Panc1 (cell line): Measurements from ENCODE around the gene IRF8.

ENCODE experiments used
- POLR2AphosphoS5 ChIP-seq: IDR thresholded peaks from 2 replicates; pipeline ENCODE4 v1.6.1; 2012; ENCODE audit warnings: mild to moderate bottlenecking, low read depth, low read length, moderate library complexity
- SIN3A ChIP-seq: IDR thresholded peaks from 2 replicates; pipeline ENCODE4 v1.6.1; 2012; ENCODE audit warnings: low read depth, mild to moderate bottlenecking, low read length, moderate library complexity, borderline replicate concordance; ENCODE audit not compliant: insufficient read depth
- TCF7L2 ChIP-seq: IDR thresholded peaks from 2 replicates; pipeline ENCODE4 v1.6.1; 2011; ENCODE audit warnings: mild to moderate bottlenecking, low read depth, low read length, inconsistent platforms
- TF ChIP-seq, protein P1 (sequence below): fragments of 450-650 bp; IDR thresholded peaks from 2 replicates; pipeline ENCODE4 v1.5.1; 2017; ENCODE audit warnings: mild to moderate bottlenecking
- TF ChIP-seq, protein P2 (sequence below), 2 experiments: IDR thresholded peaks; 2 replicates each; pipeline ENCODE4 v1.6.1; 2011 to 2012; ENCODE audit warnings: low read depth in 2 of 2, control low read depth in 1 of 2, low read length in 1 of 2, mild to moderate bottlenecking in 1 of 2, moderate library complexity in 1 of 2; ENCODE audit not compliant: insufficient read depth in 1 of 2

GRCh38 chr16:85948616-85949265, 49.8 kb downstream of the IRF8 start:
- TF ChIP-seq, protein P1, sequence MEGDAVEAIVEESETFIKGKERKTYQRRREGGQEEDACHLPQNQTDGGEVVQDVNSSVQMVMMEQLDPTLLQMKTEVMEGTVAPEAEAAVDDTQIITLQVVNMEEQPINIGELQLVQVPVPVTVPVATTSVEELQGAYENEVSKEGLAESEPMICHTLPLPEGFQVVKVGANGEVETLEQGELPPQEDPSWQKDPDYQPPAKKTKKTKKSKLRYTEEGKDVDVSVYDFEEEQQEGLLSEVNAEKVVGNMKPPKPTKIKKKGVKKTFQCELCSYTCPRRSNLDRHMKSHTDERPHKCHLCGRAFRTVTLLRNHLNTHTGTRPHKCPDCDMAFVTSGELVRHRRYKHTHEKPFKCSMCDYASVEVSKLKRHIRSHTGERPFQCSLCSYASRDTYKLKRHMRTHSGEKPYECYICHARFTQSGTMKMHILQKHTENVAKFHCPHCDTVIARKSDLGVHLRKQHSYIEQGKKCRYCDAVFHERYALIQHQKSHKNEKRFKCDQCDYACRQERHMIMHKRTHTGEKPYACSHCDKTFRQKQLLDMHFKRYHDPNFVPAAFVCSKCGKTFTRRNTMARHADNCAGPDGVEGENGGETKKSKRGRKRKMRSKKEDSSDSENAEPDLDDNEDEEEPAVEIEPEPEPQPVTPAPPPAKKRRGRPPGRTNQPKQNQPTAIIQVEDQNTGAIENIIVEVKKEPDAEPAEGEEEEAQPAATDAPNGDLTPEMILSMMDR = no peak
- TF ChIP-seq, protein P2, sequence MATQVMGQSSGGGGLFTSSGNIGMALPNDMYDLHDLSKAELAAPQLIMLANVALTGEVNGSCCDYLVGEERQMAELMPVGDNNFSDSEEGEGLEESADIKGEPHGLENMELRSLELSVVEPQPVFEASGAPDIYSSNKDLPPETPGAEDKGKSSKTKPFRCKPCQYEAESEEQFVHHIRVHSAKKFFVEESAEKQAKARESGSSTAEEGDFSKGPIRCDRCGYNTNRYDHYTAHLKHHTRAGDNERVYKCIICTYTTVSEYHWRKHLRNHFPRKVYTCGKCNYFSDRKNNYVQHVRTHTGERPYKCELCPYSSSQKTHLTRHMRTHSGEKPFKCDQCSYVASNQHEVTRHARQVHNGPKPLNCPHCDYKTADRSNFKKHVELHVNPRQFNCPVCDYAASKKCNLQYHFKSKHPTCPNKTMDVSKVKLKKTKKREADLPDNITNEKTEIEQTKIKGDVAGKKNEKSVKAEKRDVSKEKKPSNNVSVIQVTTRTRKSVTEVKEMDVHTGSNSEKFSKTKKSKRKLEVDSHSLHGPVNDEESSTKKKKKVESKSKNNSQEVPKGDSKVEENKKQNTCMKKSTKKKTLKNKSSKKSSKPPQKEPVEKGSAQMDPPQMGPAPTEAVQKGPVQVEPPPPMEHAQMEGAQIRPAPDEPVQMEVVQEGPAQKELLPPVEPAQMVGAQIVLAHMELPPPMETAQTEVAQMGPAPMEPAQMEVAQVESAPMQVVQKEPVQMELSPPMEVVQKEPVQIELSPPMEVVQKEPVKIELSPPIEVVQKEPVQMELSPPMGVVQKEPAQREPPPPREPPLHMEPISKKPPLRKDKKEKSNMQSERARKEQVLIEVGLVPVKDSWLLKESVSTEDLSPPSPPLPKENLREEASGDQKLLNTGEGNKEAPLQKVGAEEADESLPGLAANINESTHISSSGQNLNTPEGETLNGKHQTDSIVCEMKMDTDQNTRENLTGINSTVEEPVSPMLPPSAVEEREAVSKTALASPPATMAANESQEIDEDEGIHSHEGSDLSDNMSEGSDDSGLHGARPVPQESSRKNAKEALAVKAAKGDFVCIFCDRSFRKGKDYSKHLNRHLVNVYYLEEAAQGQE (IDR thresholded peaks at IDR 0.05; ENCODE audit: insufficient read depth in 1 of 2, low read depth in 2 of 2, low read length in 1 of 2) = no peak
- TF ChIP-seq SIN3A = no peak
- TF ChIP-seq POLR2AphosphoS5 = no peak
- TF ChIP-seq TCF7L2 = no peak
